ENCODE results near the gene TBX6.

DNA sequence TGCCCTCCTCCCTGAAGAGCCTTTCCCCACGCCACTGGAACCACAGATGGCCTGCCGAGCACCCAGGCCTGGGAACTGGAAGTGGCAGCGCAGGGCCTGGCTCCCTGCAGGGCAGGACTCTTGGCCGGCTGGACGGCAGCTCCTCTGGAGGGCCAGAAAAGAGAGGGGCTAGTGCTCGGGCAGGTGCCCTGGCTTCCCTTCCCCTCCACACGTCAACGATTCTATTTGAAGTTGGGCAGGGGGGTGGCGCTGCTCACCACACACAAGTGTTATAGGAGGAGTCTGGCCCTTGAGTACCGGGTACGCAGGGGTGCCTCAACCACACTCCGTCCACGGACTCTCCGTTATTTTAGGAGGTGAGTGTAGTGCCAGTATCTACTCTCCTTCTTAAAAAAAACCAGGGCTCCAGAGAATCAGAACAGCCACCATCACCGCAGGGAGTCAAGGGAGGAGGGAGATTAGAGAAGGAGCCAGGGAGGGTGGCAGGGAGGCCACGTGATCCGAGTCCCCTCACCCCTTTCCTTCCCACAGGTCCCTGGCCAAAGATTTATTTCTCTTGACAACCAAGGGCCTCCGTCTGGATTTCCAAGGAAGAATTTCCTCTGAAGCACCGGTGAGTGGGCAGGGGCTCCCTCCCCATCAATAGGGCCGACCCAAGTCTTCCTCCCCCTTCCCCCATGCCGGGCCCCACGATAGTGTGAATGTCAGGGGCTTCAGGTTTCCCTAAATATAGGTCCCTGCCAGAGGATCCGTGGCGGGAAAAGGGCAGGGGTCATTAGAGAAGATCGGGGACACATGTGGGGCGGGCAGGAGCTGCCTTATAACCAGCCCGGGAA is 27.6 kb downstream of the TBX6 start:
- TF ChIP-seq POLR2A (IDR thresholded peaks at IDR 0.05), result peak; percentile 17 to 49
- TF ChIP-seq, protein P1, sequence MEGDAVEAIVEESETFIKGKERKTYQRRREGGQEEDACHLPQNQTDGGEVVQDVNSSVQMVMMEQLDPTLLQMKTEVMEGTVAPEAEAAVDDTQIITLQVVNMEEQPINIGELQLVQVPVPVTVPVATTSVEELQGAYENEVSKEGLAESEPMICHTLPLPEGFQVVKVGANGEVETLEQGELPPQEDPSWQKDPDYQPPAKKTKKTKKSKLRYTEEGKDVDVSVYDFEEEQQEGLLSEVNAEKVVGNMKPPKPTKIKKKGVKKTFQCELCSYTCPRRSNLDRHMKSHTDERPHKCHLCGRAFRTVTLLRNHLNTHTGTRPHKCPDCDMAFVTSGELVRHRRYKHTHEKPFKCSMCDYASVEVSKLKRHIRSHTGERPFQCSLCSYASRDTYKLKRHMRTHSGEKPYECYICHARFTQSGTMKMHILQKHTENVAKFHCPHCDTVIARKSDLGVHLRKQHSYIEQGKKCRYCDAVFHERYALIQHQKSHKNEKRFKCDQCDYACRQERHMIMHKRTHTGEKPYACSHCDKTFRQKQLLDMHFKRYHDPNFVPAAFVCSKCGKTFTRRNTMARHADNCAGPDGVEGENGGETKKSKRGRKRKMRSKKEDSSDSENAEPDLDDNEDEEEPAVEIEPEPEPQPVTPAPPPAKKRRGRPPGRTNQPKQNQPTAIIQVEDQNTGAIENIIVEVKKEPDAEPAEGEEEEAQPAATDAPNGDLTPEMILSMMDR (IDR thresholded peaks at IDR 0.05), result peak in 2 of 4 experiments; percentile 20 to 30

All from sigmoid colon (tissue), 3 donors.